Right lobe of liver (tissue), 6 donors: ENCODE data around the gene CCDC183. TPM values are rescaled to one million over a fixed set of nuclear protein-coding genes. Genes with fewer than 3 reads are reported as not detected.
"Not testable (repeated sequence)": the region's sequence is repeated elsewhere in the genome, so short reads cannot be mapped to it uniquely, and the experiment has no call there.

Experiments
- ATAC-seq, 4 donors: fragments of 200-7000 bp; cut with Tn5 transposase; one replicate each; pipeline ENCODE4 v1.9.1; 2020; ENCODE audit warnings: mild to moderate bottlenecking in 4 of 4, moderate library complexity in 4 of 4
- DNase-seq, 3 donors: peaks; one replicate each; pipeline ENCODE4 v3.0.0-alpha.2; 2020
- H3K27ac ChIP-seq, 3 donors: fragments of 200-600 bp; one replicate each; pipeline ENCODE4 v1.8.0; 2022
- H3K27me3 ChIP-seq, 2 donors: fragments of 200-600 bp; one replicate each; pipeline ENCODE4 v1.8.0; 2022
- H3K36me3 ChIP-seq, 4 donors: fragments of 200-600 bp; sonication (generic) in 1 of 4; one replicate each; pipeline versions ENCODE4 v1.5.1 to v1.8.0; 2017 to 2022; ENCODE audit warnings: control low read depth in 1 of 4
- H3K4me1 ChIP-seq, 4 donors: fragments of 200-600 bp; sonication (generic) in 1 of 4; one replicate each; pipeline versions ENCODE4 v1.5.1 to v1.8.0; 2017 to 2022; ENCODE audit warnings: control low read depth in 1 of 4
- H3K4me3 ChIP-seq, 3 donors: fragments of 200-600 bp; one replicate each; pipeline ENCODE4 v1.8.0; 2022
- H3K9me3 ChIP-seq, 4 donors: fragments of 200-600 bp; sonication (generic) in 1 of 4; one replicate each; pipeline versions ENCODE4 v1.5.1 to v1.8.0; 2017 to 2022; ENCODE audit warnings: control low read depth in 1 of 4
- CTCF ChIP-seq, 4 donors: fragments of 200-600 bp in 3 of 4; fragments of 450-650 bp in 1 of 4; IDR thresholded peaks; one replicate each; pipeline versions ENCODE4 v1.5.1 to v1.8.0; 2016 to 2022; ENCODE audit warnings: antibody characterized with exemption in 4 of 4, mild to moderate bottlenecking in 2 of 4
- POLR2A ChIP-seq: fragments of 450-650 bp; IDR thresholded peaks from one replicate; pipeline ENCODE4 v1.6.1; 2017; ENCODE audit warnings: antibody characterized with exemption, mild to moderate bottlenecking
- WGBS: methylation state at CpG from one replicate; pipeline ENCODE4 v1.1.6; 2018; ENCODE audit warnings: low coverage, low lambda C conversion rate; ENCODE audit not compliant: insufficient coverage; ENCODE audit errors: missing lambda C conversion rate; 5-methylcytosine and 5-hydroxymethylcytosine counted together
- intact Hi-C, 2 donors: fragments of 100-400 bp; cut with DNase I; formaldehyde crosslinking; loops; one replicate each; pipeline versions ENCODE4 v1.11.2 to v1.14.1; 2022
- total RNA-seq, 6 experiments: library from RNA; depleted of rRNA in 2 of 6; stranded (reverse); fragments of >200 nt in 2 of 6; fragmentation: NEBNext Ultra II Directional in 3 of 6; extraction: Animal tissue kit (Norgen Biotek cat#: 25700) in 3 of 6; gene quantifications; one replicate each; pipeline versions ENCODE4 v1.1.0 to v1.2.4, GENCODE V29; 2016 to 2023
- donor health status: DM: no; HTN: yes; CAD: no.
- donor health status: DM: no; HTN: no; CAD: no.
- donor health status: DM: no; HTN: no; CAD: no.
- donor health status: DM: no; HTN: yes; CAD: no.
- donor health status: DM: no; HTN: yes; CAD: no.

CCDC183 gene
- total RNA-seq, 6 experiments from 2014 or later, result 0.43 to 1.2 (median 0.74) TPM; not detected in 1

- H3K4me1 ChIP-seq, result peaks cover 0 to 25% (median 11%) of the 10 kb centered on the region in 4 donors
- H3K27me3 ChIP-seq, result no peaks in the 10 kb centered on the region
- H3K4me3 ChIP-seq, result no peak overlapping the region
- WGBS, result 88% methylated on average over 5 of the region's 17 CpGs
- no peak for DNase-seq
- H3K36me3 ChIP-seq, result no peaks in the 10 kb centered on the region
- TF ChIP-seq POLR2A, result no peak
- no peak for TF ChIP-seq CTCF (IDR thresholded peaks at IDR 0.05)
- no peaks in the 10 kb centered on the region for H3K9me3 ChIP-seq
- H3K27ac ChIP-seq, result no peak overlapping the region
- ATAC-seq, result no peak
- intact Hi-C loops, result no loop called here
These were observed 2.8 kb upstream of the CCDC183 start for GRCh38 chr9:136793086-136793946.

- WGBS, result 49% methylated on average over 4 of the region's 14 CpGs
These were observed 1.7 kb upstream of the CCDC183 start for GRCh38 chr9:136794281-136794999.

GRCh38 chr9:136795000-136795348 is 1.2 kb upstream of the CCDC183 start:
- DNase-seq (no peak), ATAC-seq (no peak)
- Histone ChIP-seq H3K4me1 (peaks cover 0 to 30% (median 15%) of the 10 kb centered on the region in 4 donors), H3K27me3 (no peaks in the 10 kb centered on the region), H3K36me3 (no peaks in the 10 kb centered on the region), H3K9me3 (no peaks in the 10 kb centered on the region), H3K27ac (no peak overlapping the region), H3K4me3 (no peak overlapping the region)
- TF ChIP-seq CTCF (IDR thresholded peaks at IDR 0.05) (no peak), POLR2A (no peak)
- intact Hi-C loops, result no loop called here
- 20% methylated on average over 1 of the region's 6 CpGs for WGBS

More at GRCh38 chr9:136794281-136794999, 1.7 kb upstream of the CCDC183 start:
- peaks cover 0 to 31% (median 15%) of the 10 kb centered on the region in 4 donors for H3K4me1 ChIP-seq
- H3K27ac ChIP-seq, result no peak overlapping the region
- H3K27me3 ChIP-seq, result no peaks in the 10 kb centered on the region
- H3K4me3 ChIP-seq, result no peak overlapping the region
- TF ChIP-seq POLR2A (no peak), CTCF (IDR thresholded peaks at IDR 0.05) (no peak)
- ATAC-seq, result no peak
- H3K36me3 ChIP-seq, result no peaks in the 10 kb centered on the region
- no peaks in the 10 kb centered on the region for H3K9me3 ChIP-seq
- no peak for DNase-seq
- intact Hi-C loops, result no loop called here

GRCh38 chr9:136796775-136797347 is 723 bp downstream of the CCDC183 start:
- intact Hi-C loops, H3K27me3 ChIP-seq, ATAC-seq, DNase-seq, H3K4me3 ChIP-seq, H3K9me3 ChIP-seq, H3K27ac ChIP-seq, H3K36me3 ChIP-seq: not testable (repeated sequence)
- WGBS, result 19% methylated on average over 10 of the region's 10 CpGs
- peaks cover 0 to 29% (median 15%) of the 10 kb centered on the region in 4 donors for H3K4me1 ChIP-seq

- no peaks in the 10 kb centered on the region for H3K36me3 ChIP-seq
- peaks cover 0 to 25% (median 13%) of the 10 kb centered on the region in 4 donors for H3K4me1 ChIP-seq
- H3K4me3 ChIP-seq, result no peak overlapping the region
- H3K27me3 ChIP-seq, result no peaks in the 10 kb centered on the region
- intact Hi-C loops, result no loop called here
- TF ChIP-seq CTCF (IDR thresholded peaks at IDR 0.05) (no peak), POLR2A (no peak)
- no peak for DNase-seq
- ATAC-seq, result no peak
- no CpG with 5 or more reads among the region's 6 CpGs for WGBS
- H3K27ac ChIP-seq, result no peak overlapping the region
- H3K9me3 ChIP-seq, result no peaks in the 10 kb centered on the region
These were observed 2.6 kb downstream of the CCDC183 start for GRCh38 chr9:136798708-136799078.
